ENCODE measurements around the gene FBXL22. TPM values are rescaled to one million over a fixed set of nuclear protein-coding genes. Genes with fewer than 3 reads are reported as not detected.

Gene FBXL22
- total RNA-seq, 1 experiment from 2014 or later: 0.49 TPM

GRCh38 chr15:63560741-63561448 is 36.3 kb upstream of the FBXL22 start:
- Histone ChIP-seq H3K79me2 (ENCODE audit: insufficient read depth, low read length) (no peaks in the 10 kb centered on the region), H3K4me3 (replicated peaks in 1 of 2; ENCODE audit: low read depth in 1 of 2, low read length in 2 of 2) (no peak overlapping the region), H3K27ac (ENCODE audit: low read depth, low read length) (no peak overlapping the region), H3K9me3 (ENCODE audit: control insufficient read depth in 1 of 2, insufficient read depth in 1 of 2, low read depth in 1 of 2, low read length in 2 of 2) (no peaks in the 10 kb centered on the region), H3K4me1 (ENCODE audit: control insufficient read depth in 1 of 2, insufficient read depth in 2 of 2, low read length in 2 of 2) (no peaks in the 10 kb centered on the region), H3K36me3 (ENCODE audit: control insufficient read depth in 1 of 2, insufficient read depth in 2 of 2, low read length in 2 of 2) (peaks cover 15 to 22% of the 10 kb centered on the region in 2 experiments; a peak in 2 of 4 replicates), H2AFZ (ENCODE audit: low read depth, low read length, poor library complexity, severe bottlenecking) (no peak overlapping the region), H3K9me2 (ENCODE audit: insufficient read depth) (no peaks in the 10 kb centered on the region), H3K9ac (ENCODE audit: low read length) (no peak overlapping the region), H3K27me3 (ENCODE audit: insufficient read depth, low read length) (no peaks in the 10 kb centered on the region), H3K4me2 (ENCODE audit: low read length) (no peak overlapping the region), H4K20me1 (ENCODE audit: insufficient read depth) (no peaks in the 10 kb centered on the region)
- DNase-seq (ENCODE audit: low read depth, low spot score) (no peak), ATAC-seq (no peak)
- CTCF ChIA-PET: no interaction called here
- TF ChIP-seq ZBTB33 (IDR thresholded peaks at IDR 0.05; ENCODE audit: extremely low read depth, insufficient replicate concordance, low read length) (no peak), ELF1 (IDR thresholded peaks at IDR 0.05; ENCODE audit: borderline replicate concordance, low read depth) (no peak), SP1 (IDR thresholded peaks at IDR 0.05; ENCODE audit: low read depth) (no peak), CEBPB (IDR thresholded peaks at IDR 0.05; ENCODE audit: low read depth) (no peak), ZFX (IDR thresholded peaks at IDR 0.05) (no peak), ZNF274 (IDR thresholded peaks at IDR 0.05; ENCODE audit: low read depth, low read length) (no peak), CBX3 (IDR thresholded peaks at IDR 0.05; ENCODE audit: low read depth) (no peak), CTCF (IDR thresholded peaks at IDR 0.05 in 2 of 3, conservative IDR thresholded peaks at IDR 0.05 in 1 of 3; ENCODE audit: borderline replicate concordance in 1 of 3, insufficient read depth in 1 of 3, low read depth in 2 of 3, low read length in 2 of 3) (no peak), SIN3A (IDR thresholded peaks at IDR 0.05; ENCODE audit: low read depth) (no peak), FOSL1 (IDR thresholded peaks at IDR 0.05; ENCODE audit: low read depth) (no peak), RAD21 (IDR thresholded peaks at IDR 0.05; ENCODE audit: low read depth) (no peak), EGR1 (IDR thresholded peaks at IDR 0.05; ENCODE audit: low read depth) (no peak), MAX (IDR thresholded peaks at IDR 0.05) (no peak)
- RAD21 ChIA-PET (ENCODE audit: low non-redundant PET in 1 of 2, low total read pairs in 2 of 2, uncharacterized antibody in 2 of 2, unreplicated experiment in 2 of 2): no interaction called here
- no TSS peak for BruUV-seq (replicated peaks)
- intact Hi-C loops (cut with micrococcal nuclease): no loop called here
- POLR2A ChIA-PET: no interaction called here

Measured in HCT116 (cell line).